Gastrocnemius medialis (tissue), 4 donors: ENCODE results near the gene GNG4.

ENCODE experiments used
- POLR2A ChIP-seq, 2 donors: fragments of 450-650 bp; IDR thresholded peaks; one replicate each; pipeline ENCODE4 v1.6.1; 2017; ENCODE audit warnings: antibody characterized with exemption in 2 of 2, mild to moderate bottlenecking in 2 of 2, moderate library complexity in 2 of 2
- TF ChIP-seq, protein P1 (sequence below), 5 experiments: fragments of 450-650 bp in 3 of 5; fragments of 200-600 bp in 2 of 5; sonication (generic) in 2 of 5; IDR thresholded peaks in 4 of 5; conservative IDR thresholded peaks in 1 of 5; 1 replicate in 4 of 5; 2 replicates in 1 of 5; pipeline ENCODE4 v1.5.1; 2016 to 2019; ENCODE audit warnings: antibody characterized with exemption in 5 of 5, mild to moderate bottlenecking in 3 of 5, moderate library complexity in 3 of 5

DNA sequence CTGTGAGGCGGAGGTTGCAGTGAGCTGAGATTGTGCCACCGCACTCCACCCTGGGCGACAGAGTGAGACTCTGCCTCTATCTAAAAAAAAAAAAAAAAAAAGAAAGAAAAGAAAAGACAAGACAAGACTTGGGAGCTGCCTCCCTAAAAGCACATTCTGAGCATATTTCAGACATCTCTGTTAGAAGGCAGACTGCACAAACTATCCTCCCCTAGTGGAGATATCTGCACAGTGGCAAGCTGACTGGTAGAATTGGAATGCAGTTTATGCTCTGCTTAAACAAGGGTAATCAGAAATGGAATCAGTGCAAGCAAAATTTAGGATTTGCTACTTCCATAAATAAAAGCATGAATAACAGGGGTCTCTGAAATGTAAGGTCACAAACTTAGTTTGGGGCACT, 31.8 kb downstream of the GNG4 start:
- TF ChIP-seq POLR2A (IDR thresholded peaks at IDR 0.05), result no peak
- TF ChIP-seq, protein P1, sequence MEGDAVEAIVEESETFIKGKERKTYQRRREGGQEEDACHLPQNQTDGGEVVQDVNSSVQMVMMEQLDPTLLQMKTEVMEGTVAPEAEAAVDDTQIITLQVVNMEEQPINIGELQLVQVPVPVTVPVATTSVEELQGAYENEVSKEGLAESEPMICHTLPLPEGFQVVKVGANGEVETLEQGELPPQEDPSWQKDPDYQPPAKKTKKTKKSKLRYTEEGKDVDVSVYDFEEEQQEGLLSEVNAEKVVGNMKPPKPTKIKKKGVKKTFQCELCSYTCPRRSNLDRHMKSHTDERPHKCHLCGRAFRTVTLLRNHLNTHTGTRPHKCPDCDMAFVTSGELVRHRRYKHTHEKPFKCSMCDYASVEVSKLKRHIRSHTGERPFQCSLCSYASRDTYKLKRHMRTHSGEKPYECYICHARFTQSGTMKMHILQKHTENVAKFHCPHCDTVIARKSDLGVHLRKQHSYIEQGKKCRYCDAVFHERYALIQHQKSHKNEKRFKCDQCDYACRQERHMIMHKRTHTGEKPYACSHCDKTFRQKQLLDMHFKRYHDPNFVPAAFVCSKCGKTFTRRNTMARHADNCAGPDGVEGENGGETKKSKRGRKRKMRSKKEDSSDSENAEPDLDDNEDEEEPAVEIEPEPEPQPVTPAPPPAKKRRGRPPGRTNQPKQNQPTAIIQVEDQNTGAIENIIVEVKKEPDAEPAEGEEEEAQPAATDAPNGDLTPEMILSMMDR (IDR thresholded peaks at IDR 0.05 in 4 of 5, conservative IDR thresholded peaks at IDR 0.05 in 1 of 5), result no peak
